ENCODE data around the gene PNLIPRP3. TPM values are rescaled to one million over a fixed set of nuclear protein-coding genes. Genes with fewer than 3 reads are reported as not detected.

PNLIPRP3 gene
- total and polyA plus RNA-seq, 2 of the 4 experiments (the other 2 are of a cell fraction) = not detected

- TF ChIP-seq POLR2A (IDR thresholded peaks at IDR 0.05; ENCODE audit: low read depth, low read length) (no peak), RCOR1 (IDR thresholded peaks at IDR 0.05; ENCODE audit: insufficient replicate concordance, low read length) (no peak), MXI1 (IDR thresholded peaks at IDR 0.05; ENCODE audit: borderline replicate concordance, low read depth, low read length) (no peak), RAD21 (IDR thresholded peaks at IDR 0.05; ENCODE audit: low read length) (no peak), MAZ (IDR thresholded peaks at IDR 0.05; ENCODE audit: borderline replicate concordance, low read depth, low read length) (no peak), USF2 (IDR thresholded peaks at IDR 0.05; ENCODE audit: low read depth, low read length) (no peak), CHD1 (IDR thresholded peaks at IDR 0.05; ENCODE audit: low read depth, low read length) (no peak), FOS (IDR thresholded peaks at IDR 0.05; ENCODE audit: low read depth, low read length) (no peak)
- POLR2A ChIA-PET (ENCODE audit: unreplicated experiment) = no interaction called here
- intact Hi-C loops (cut with micrococcal nuclease) = no loop called here
Observed at GRCh38 chr10:116429288-116429977, 1.8 kb downstream of the PNLIPRP3 start.

More at GRCh38 chr10:116429288-116429977, 1.8 kb downstream of the PNLIPRP3 start:
- BruUV-seq (replicated peaks) = no TSS peak
- H3K79me1 ChIP-seq (ENCODE audit: low read depth in 1 of 2, low read length in 2 of 2) = no peaks in the 10 kb centered on the region
- CTCF ChIA-PET = no interaction called here
- no peak overlapping the region for H2AK5ac ChIP-seq (ENCODE audit: low read depth, low read length)
- H3K4me2 ChIP-seq (ENCODE audit: low read depth, low read length) = no peak overlapping the region
- H2BK5ac ChIP-seq (ENCODE audit: low read depth, low read length, poor library complexity, severe bottlenecking) = no peak overlapping the region
- no peak overlapping the region for H3K27ac ChIP-seq (ENCODE audit: insufficient read depth, low read length)
- no peak overlapping the region for H3K4me3 ChIP-seq (ENCODE audit: insufficient read depth, low read depth, low read length)
- no peak overlapping the region for H2BK20ac ChIP-seq (ENCODE audit: low read depth, low read length)
- no CpG with 5 or more reads among the region's 4 CpGs for WGBS, 2 experiments (ENCODE audit: extremely low coverage in 2 of 2, insufficient read length in 1 of 2)
- no peak overlapping the region for H4K5ac ChIP-seq (ENCODE audit: low read depth, low read length)
- H2AFZ ChIP-seq (replicated peaks; ENCODE audit: low read length, poor library complexity) = no peak overlapping the region
- H3K9me3 ChIP-seq (ENCODE audit: control insufficient read depth, insufficient read depth, low read length) = no peaks in the 10 kb centered on the region
- ATAC-seq (ENCODE audit: low read depth) (no peak), DNase-seq (no peak)
- H4K20me1 ChIP-seq (ENCODE audit: insufficient read depth, low read length) = no peaks in the 10 kb centered on the region
- in situ Hi-C loops (cut with MboI; ENCODE audit: low sequenced_read_pairs) = no loop called here
- H3K56ac ChIP-seq (ENCODE audit: extremely low read depth, insufficient read depth, low read length) = no peak overlapping the region
- H3K9ac ChIP-seq (ENCODE audit: low read depth, low read length) = no peak overlapping the region
- H3K27me3 ChIP-seq (ENCODE audit: control insufficient read depth, insufficient read depth, low read length) = no peaks in the 10 kb centered on the region
- H3K4me1 ChIP-seq (ENCODE audit: control insufficient read depth, insufficient read depth, low read length) = no peaks in the 10 kb centered on the region
- no peak overlapping the region for H3K4ac ChIP-seq (ENCODE audit: low read depth, low read length)
- no peaks in the 10 kb centered on the region for H3K9me1 ChIP-seq (ENCODE audit: insufficient read depth, low read length)
- no peak overlapping the region for H4K8ac ChIP-seq (ENCODE audit: low read depth in 2 of 2, low read length in 2 of 2)
- H3K18ac ChIP-seq (ENCODE audit: low read depth, low read length) = no peak overlapping the region
- H2AK9ac ChIP-seq (replicated peaks; ENCODE audit: low read depth, low read length, poor library complexity) = no peak overlapping the region
- no peak overlapping the region for H2BK120ac ChIP-seq (ENCODE audit: low read depth, low read length)
- no peak overlapping the region for H3K14ac ChIP-seq (replicated peaks; ENCODE audit: low read depth, low read length)
- no peak overlapping the region for H3K23ac ChIP-seq (ENCODE audit: low read depth, low read length)
- dilution Hi-C loops (cut with HindIII; ENCODE audit: low sequenced_read_pairs, unreplicated experiment) = no loop called here
- H3K36me3 ChIP-seq (ENCODE audit: control insufficient read depth, insufficient read depth, low read length) = no peaks in the 10 kb centered on the region
- no peak overlapping the region for H2BK15ac ChIP-seq (ENCODE audit: low read depth, low read length)
- H4K91ac ChIP-seq (ENCODE audit: insufficient read depth, low read depth, low read length) = no peak overlapping the region
